Suppressor macrophage treated with lipopolysaccharide for 1 hour (primary cell): ENCODE measurements around the gene KBTBD12.

Experiments used
- DNase-seq, 3 donors: peaks; one replicate each; pipeline ENCODE4 v3.0.0-alpha.2; 2020 to 2022

Gene KBTBD12

DNA sequence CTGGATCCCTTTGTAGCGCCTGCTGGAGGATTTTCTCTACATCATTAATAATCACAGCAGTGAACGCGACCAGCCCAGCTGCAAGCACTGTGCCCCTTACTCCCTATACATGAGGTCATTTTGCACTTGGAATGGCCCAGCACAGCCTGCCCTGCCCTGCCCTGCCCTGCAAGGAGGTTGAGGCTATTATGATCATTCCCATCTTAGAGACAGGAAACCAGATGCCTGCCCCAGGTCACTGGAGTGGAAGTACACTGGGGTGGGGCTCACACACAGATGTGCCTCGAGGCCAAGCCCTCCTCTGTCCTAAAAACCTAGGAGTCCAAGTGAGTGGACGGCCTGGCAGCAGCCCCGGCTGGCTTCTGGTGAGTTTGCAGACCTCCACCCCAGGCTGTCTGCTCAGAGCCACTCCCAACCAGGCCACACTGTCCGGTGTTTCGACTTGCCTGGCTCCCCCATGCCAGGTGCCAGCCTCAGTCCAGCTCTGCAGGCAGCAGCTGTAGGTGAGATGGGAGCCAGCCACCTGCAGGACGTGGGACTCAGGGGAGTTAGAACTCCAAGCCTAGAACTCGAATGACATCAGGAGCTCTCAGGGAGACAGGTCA, 106.8 kb downstream of the KBTBD12 start:
- DNase-seq = no peak

DNA sequence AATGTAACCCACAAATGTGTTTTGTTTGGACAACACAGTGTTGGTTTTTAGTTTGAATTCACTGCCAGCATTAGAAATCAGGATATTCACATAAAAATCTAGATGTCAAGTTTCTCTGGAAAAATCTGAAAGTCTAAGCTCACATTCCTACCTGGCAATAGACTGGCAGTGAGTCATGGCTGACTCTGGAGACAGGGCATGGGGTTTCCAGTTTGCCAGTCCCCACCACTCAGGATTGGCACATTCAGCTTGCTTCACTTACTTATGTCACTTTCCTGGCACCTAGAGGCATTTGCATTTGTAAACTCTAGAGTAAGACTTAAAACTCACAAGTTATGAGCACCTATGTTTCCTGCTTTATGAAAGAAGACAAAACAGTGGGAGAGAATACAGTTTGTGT, 118.1 kb downstream of the KBTBD12 start:
- no peak for DNase-seq

DNA sequence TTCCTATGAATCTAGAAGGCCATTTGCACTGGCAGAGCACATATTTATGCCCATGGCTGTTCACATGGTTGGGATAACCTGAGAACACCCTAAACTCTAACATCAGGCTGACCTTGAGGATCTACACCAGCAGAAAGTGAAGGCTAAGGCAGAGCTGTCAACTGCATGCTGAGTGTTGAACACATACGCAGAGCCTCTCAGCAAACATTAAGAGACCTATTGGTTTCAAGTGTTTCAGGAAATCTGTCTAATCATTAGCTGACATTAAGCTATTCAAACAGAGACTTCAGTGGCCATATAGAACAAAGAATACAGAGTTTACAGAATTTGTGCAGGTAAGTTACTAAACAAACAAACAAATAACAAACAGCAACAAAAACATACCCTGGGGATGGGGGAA, 121.1 kb downstream of the KBTBD12 start:
- DNase-seq = no peak
